ENCODE data around the gene CHRNG.

GRCh38 chr2:232490221-232491138 lies 49.0 kb upstream of the CHRNG start:
- no peak for TF ChIP-seq CTCF (IDR thresholded peaks at IDR 0.05)
- TF ChIP-seq POLR2A (IDR thresholded peaks at IDR 0.05) = no peak

Data from uterus (tissue), 2 donors.